Caco-2 (cell line): ENCODE data around the gene ALDH2. TPM values are rescaled to one million over a fixed set of nuclear protein-coding genes. Genes with fewer than 3 reads are reported as not detected.

Experiments used
- BruUV-seq: library from RNA; stranded (reverse); fragments of 400-500 nt; replicated peaks from 2 replicates; lab custom pipeline; 2021; lab: Mats Ljungman, UMichigan
- CTCF ChIA-PET: fragments of 300-600 bp; sonication (Branson Sonifier 250); formaldehyde crosslinking; loops from one replicate; lab custom pipeline; 2022; ENCODE audit warnings: antibody characterized with exemption; lab: Charles Lee
- POLR2A ChIA-PET: fragments of 300-600 bp; sonication (Branson Sonifier 250); formaldehyde crosslinking; loops from one replicate; lab custom pipeline; 2022; ENCODE audit warnings: antibody characterized with exemption; lab: Charles Lee
- DNase-seq, 2 experiments: peaks; one replicate each; pipeline versions ENCODE4 v3.0.0 to v3.0.0-alpha.2; 2020 to 2022
- H3K27me3 ChIP-seq: replicated peaks from 2 replicates; pipeline ENCODE4 v1.6.0; 2011; ENCODE audit warnings: low read length; ENCODE audit not compliant: control insufficient read depth, insufficient read depth
- H3K36me3 ChIP-seq: 2 replicates; pipeline ENCODE4 v1.5.1; 2011; ENCODE audit warnings: low read length; ENCODE audit not compliant: control insufficient read depth, insufficient read depth
- H3K4me1 ChIP-seq: fragments of 250-450 bp; sonication (Bioruptor Pico); 2 replicates; pipeline ENCODE4 v1.5.1; 2020; ENCODE audit warnings: mild to moderate bottlenecking
- H3K4me3 ChIP-seq: 2 replicates; pipeline ENCODE4 v1.5.1; 2011; ENCODE audit warnings: low read depth, mild to moderate bottlenecking, control low read depth, low read length
- H3K9me3 ChIP-seq: fragments of 250-450 bp; sonication (Bioruptor Pico); 2 replicates; pipeline ENCODE4 v1.5.1; 2020; ENCODE audit warnings: mild to moderate bottlenecking, moderate library complexity
- H3K27ac Mint-ChIP-seq: one replicate; pipeline ENCODE4 v1.8.0; 2022; ENCODE audit warnings: mixed read lengths; ENCODE audit not compliant: unreplicated experiment
- H3K27me3 Mint-ChIP-seq: one replicate; pipeline ENCODE4 v1.8.0; 2022; ENCODE audit warnings: mixed read lengths; ENCODE audit not compliant: insufficient read depth, unreplicated experiment
- H3K36me3 Mint-ChIP-seq: one replicate; pipeline ENCODE4 v1.8.0; 2022; ENCODE audit warnings: mild to moderate bottlenecking, mixed read lengths; ENCODE audit not compliant: insufficient read depth, unreplicated experiment
- H3K4me1 Mint-ChIP-seq: one replicate; pipeline ENCODE4 v1.8.0; 2022; ENCODE audit warnings: low read depth, mixed read lengths; ENCODE audit not compliant: unreplicated experiment
- H3K4me3 Mint-ChIP-seq: one replicate; pipeline ENCODE4 v1.8.0; 2022; ENCODE audit warnings: mild to moderate bottlenecking, moderate library complexity, mixed read lengths; ENCODE audit not compliant: unreplicated experiment
- H3K9me3 Mint-ChIP-seq: one replicate; pipeline ENCODE4 v1.8.0; 2022; ENCODE audit warnings: mixed read lengths; ENCODE audit not compliant: unreplicated experiment
- intact Hi-C: fragments of 100-400 bp; cut with micrococcal nuclease; formaldehyde crosslinking; loops from one replicate; pipeline ENCODE4 v1.10.0; 2022; ENCODE audit not compliant: unreplicated experiment
- total RNA-seq: library from RNA; stranded (reverse); gene quantifications from 2 replicates; pipeline ENCODE4 v1.2.3, GENCODE V29; 2022
- TF ChIP-seq, protein P1 (sequence below), 2 experiments: fragments of 200-600 bp in 1 of 2; IDR thresholded peaks; 1 replicate in 1 of 2; 2 replicates in 1 of 2; pipeline versions ENCODE4 v1.5.1 to v1.8.0; 2011 to 2022; ENCODE audit warnings: antibody characterized with exemption in 1 of 2, control low read depth in 1 of 2, inconsistent platforms in 1 of 2, low read depth in 1 of 2, low read length in 1 of 2, mild to moderate bottlenecking in 1 of 2, moderate library complexity in 1 of 2; ENCODE audit not compliant: insufficient read depth in 1 of 2, severe bottlenecking in 1 of 2, unreplicated experiment in 1 of 2

ALDH2 gene
- total RNA-seq, 1 experiment from 2014 or later, result 196 TPM

DNA sequence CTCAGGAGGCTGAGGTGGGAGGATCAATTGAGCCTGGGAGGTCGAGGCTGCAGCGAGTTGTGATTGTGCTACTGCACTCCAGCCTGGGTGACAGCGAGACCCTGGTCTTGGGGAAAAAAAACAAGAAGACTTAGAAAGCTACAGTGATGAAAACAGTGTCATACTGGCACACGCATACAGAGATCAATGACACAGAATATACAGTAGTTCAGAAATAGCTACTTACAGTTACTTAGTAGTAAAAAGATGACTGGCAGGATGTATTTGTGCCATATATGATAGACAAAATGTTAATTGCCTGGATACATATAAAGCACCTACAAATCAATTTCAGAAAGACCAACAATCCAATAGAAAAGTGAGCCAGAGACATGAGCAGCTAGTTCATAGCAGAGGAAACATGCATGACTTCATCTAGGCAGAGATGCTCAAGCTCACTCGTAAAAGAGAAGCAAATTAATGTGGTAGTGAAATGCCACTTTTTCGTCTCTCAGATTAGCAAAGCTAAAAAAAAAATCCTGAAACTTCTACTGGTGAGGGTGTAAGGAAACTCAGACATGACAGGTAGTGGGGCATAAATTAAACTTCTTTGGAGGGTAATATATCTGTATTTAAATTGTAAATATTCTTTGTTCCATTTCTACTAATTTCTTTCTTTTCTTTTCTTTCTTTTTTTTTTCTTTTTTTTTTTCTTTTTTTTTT is 2.5 kb upstream of the ALDH2 start:
- Mint-ChIP-seq H3K27ac (no peak overlapping the region), H3K27me3 (no peaks in the 10 kb centered on the region), H3K4me3 (no peak overlapping the region), H3K4me1 (peaks cover 14% of the 10 kb centered on the region), H3K36me3 (peaks cover 23% of the 10 kb centered on the region), H3K9me3 (no peaks in the 10 kb centered on the region)
- POLR2A ChIA-PET, result no interaction called here
- TF ChIP-seq, protein P1, sequence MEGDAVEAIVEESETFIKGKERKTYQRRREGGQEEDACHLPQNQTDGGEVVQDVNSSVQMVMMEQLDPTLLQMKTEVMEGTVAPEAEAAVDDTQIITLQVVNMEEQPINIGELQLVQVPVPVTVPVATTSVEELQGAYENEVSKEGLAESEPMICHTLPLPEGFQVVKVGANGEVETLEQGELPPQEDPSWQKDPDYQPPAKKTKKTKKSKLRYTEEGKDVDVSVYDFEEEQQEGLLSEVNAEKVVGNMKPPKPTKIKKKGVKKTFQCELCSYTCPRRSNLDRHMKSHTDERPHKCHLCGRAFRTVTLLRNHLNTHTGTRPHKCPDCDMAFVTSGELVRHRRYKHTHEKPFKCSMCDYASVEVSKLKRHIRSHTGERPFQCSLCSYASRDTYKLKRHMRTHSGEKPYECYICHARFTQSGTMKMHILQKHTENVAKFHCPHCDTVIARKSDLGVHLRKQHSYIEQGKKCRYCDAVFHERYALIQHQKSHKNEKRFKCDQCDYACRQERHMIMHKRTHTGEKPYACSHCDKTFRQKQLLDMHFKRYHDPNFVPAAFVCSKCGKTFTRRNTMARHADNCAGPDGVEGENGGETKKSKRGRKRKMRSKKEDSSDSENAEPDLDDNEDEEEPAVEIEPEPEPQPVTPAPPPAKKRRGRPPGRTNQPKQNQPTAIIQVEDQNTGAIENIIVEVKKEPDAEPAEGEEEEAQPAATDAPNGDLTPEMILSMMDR (IDR thresholded peaks at IDR 0.05; ENCODE audit: insufficient read depth in 1 of 2, low read depth in 1 of 2, low read length in 1 of 2, severe bottlenecking in 1 of 2, unreplicated experiment in 1 of 2), result no peak
- peaks cover 12% of the 10 kb centered on the region for H3K4me1 ChIP-seq
- intact Hi-C loops, result no loop called here
- no peak overlapping the region for H3K4me3 ChIP-seq
- CTCF ChIA-PET, result interaction anchor here (0.5 to 0.9 kb wide), 3 partner anchors 8 to 46 kb away, joined by 3 read pairs; no protein-coding TSS in a partner anchor
- no peaks in the 10 kb centered on the region for H3K36me3 ChIP-seq
- no peaks in the 10 kb centered on the region for H3K9me3 ChIP-seq
- BruUV-seq, result TSS peak; percentile 2
- no peaks in the 10 kb centered on the region for H3K27me3 ChIP-seq
- no peak for DNase-seq

DNA sequence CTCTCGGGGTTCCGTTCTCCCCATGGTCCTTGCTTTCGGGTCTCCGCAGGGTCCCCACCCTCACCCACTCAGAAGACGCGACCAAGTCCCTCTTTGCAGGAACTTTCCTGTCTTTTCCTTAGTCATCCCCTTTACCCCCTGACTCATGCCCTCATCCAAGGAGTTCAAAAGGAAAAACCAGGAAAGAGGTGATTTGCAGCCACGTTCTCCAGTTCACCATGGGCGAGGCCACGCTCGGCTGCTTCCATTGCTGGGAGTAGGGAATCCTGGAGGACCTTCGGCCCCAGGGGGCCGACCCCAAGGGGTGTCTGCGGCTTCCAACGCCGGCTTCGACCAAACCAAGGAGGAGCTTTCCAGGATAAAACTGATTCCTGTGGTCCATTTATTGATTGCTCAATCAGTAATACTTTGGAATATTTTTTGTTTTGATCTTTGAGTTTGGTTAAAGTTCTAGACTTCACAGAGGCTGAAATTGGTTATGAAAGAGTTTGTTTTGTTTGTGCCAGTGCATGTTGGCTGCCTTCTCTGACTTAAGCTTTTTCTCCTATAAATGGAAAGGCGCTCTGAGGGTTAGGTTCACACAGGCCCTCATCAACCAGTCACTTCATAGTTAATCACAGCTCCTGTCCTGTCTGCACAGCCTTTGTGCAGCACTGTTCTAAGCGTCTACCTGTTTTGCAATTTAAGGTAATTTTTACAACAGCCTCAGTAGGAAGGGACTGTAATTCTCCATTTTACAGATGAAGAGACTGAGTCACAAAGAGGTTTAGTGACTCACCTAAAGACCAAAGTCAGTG is 827 bp downstream of the ALDH2 start:
- Mint-ChIP-seq H3K9me3 (no peaks in the 10 kb centered on the region), H3K27me3 (no peaks in the 10 kb centered on the region), H3K27ac (peak overlapping the region; percentile 91), H3K36me3 (peaks cover 34% of the 10 kb centered on the region), H3K4me1 (peaks cover 14% of the 10 kb centered on the region), H3K4me3 (peak overlapping the region; percentile 96)
- TF ChIP-seq, protein P1 (IDR thresholded peaks at IDR 0.05; ENCODE audit: insufficient read depth in 1 of 2, low read depth in 1 of 2, low read length in 1 of 2, severe bottlenecking in 1 of 2, unreplicated experiment in 1 of 2), result no peak
- Histone ChIP-seq H3K36me3 (no peaks in the 10 kb centered on the region), H3K27me3 (no peaks in the 10 kb centered on the region), H3K4me1 (peaks cover 17% of the 10 kb centered on the region), H3K9me3 (no peaks in the 10 kb centered on the region), H3K4me3 (peak overlapping the region; percentile 67)
- peak in 1 of 2 experiments; percentile 44 for DNase-seq
- ChIA-PET CTCF (interaction anchor here (0.7 to 1.2 kb wide), 4 partner anchors 8 to 48 kb away, joined by 3 to 11 read pairs (median 4); no protein-coding TSS in a partner anchor), POLR2A (interaction anchor here (0.6 to 2.2 kb wide), 5 partner anchors 8 to 48 kb away, joined by 3 to 21 read pairs (median 5); no protein-coding TSS in a partner anchor)
- intact Hi-C loops, result loop anchor here (1.0 kb wide), 1 partner anchor 8 kb away; no protein-coding TSS in a partner anchor
- TSS peak; percentile 65 for BruUV-seq
